ENCODE results near the gene TMEM125. TPM values are rescaled to one million over a fixed set of nuclear protein-coding genes. Genes with fewer than 3 reads are reported as not detected.

TMEM125 gene
- polyA plus RNA-seq, 3 donors: 16.4 to 16.9 (median 16.6) TPM

GRCh38 chr1:43311521-43311920 is 41.7 kb downstream of the TMEM125 start:
- no peak for DNase-seq

- DNase-seq: no peak
Observed at GRCh38 chr1:43312212-43312623, 42.4 kb downstream of the TMEM125 start.

GRCh38 chr1:43312663-43313515 is 43.1 kb downstream of the TMEM125 start:
- no peak for DNase-seq

- no peak for DNase-seq
Observed at GRCh38 chr1:43313771-43314170, 44.0 kb downstream of the TMEM125 start.

GRCh38 chr1:43314233-43314632 is 44.5 kb downstream of the TMEM125 start:
- DNase-seq: no peak

- DNase-seq: no peak
Observed at GRCh38 chr1:43315481-43315880, 45.7 kb downstream of the TMEM125 start.

- DNase-seq: no peak
Observed at GRCh38 chr1:43315963-43316737, 46.4 kb downstream of the TMEM125 start.

- DNase-seq: no peak
Observed at GRCh38 chr1:43316738-43317520, 47.1 kb downstream of the TMEM125 start.

- DNase-seq: no peak
Observed at GRCh38 chr1:43317817-43318471, 48.2 kb downstream of the TMEM125 start.

- no peak for DNase-seq
Observed at GRCh38 chr1:43318831-43319230, 49.0 kb downstream of the TMEM125 start.

GRCh38 chr1:43319288-43319687 is 49.5 kb downstream of the TMEM125 start:
- DNase-seq: no peak

- no peak for DNase-seq
Observed at GRCh38 chr1:43319766-43320165, 50.0 kb downstream of the TMEM125 start.

- no peak for DNase-seq
Observed at GRCh38 chr1:43321331-43321891, 51.6 kb downstream of the TMEM125 start.

GRCh38 chr1:43322506-43322905 is 52.7 kb downstream of the TMEM125 start:
- DNase-seq: no peak

Other genes starting within 250 kb of the TMEM125 start
- 10 to 100 TPM; 76.3 to 81.9 (median 79.5) TPM for gene EBNA1BP2, start 97.7 kb upstream of the TMEM125 start, polyA plus RNA-seq (ENCODE audit: insufficient read length in 3 of 3)
- gene CFAP57, start 97.7 kb upstream of the TMEM125 start, polyA plus RNA-seq (ENCODE audit: insufficient read length in 3 of 3): 1 to 10 TPM; 2.6 to 5.9 (median 4.7) TPM
- gene C1orf210, start 15.6 kb downstream of the TMEM125 start, polyA plus RNA-seq (ENCODE audit: insufficient read length in 3 of 3): 10 to 100 TPM; 24.0 to 30.7 (median 28.4) TPM
- 10 to 100 TPM; 52.1 to 63.4 (median 53.6) TPM for gene TIE1, start 31.0 kb downstream of the TMEM125 start, polyA plus RNA-seq (ENCODE audit: insufficient read length in 3 of 3)
- under 1 TPM; 0.42 to 0.78 (median 0.65) TPM for gene MPL, start 67.8 kb downstream of the TMEM125 start, polyA plus RNA-seq (ENCODE audit: insufficient read length in 3 of 3)
- 10 to 100 TPM; 36.9 to 49.9 (median 44.3) TPM for gene CDC20, start 89.0 kb downstream of the TMEM125 start, polyA plus RNA-seq (ENCODE audit: insufficient read length in 3 of 3)
- 10 to 100 TPM; 85.4 to 92.0 (median 88.8) TPM for gene ELOVL1, start 98.0 kb downstream of the TMEM125 start, polyA plus RNA-seq (ENCODE audit: insufficient read length in 3 of 3)
- 10 to 100 TPM; 39.3 to 44.6 (median 42.2) TPM for gene MED8, start 119.8 kb downstream of the TMEM125 start, polyA plus RNA-seq (ENCODE audit: insufficient read length in 3 of 3)
- gene SZT2, start 119.9 kb downstream of the TMEM125 start, polyA plus RNA-seq (ENCODE audit: insufficient read length in 3 of 3): 10 to 100 TPM; 21.4 to 34.7 (median 33.0) TPM
- gene HYI, start 183.9 kb downstream of the TMEM125 start, polyA plus RNA-seq (ENCODE audit: insufficient read length in 3 of 3): 10 to 100 TPM; 39.8 to 49.5 (median 43.6) TPM

Measured in renal pelvis (tissue), 4 donors.